OCI-LY1 (cell line): ENCODE measurements around the gene EFNA2.

Source experiments
- H2AFZ ChIP-seq: fragments of 200-600 bp; sonication (generic), shearing (Covaris generic); 2 replicates; pipeline ENCODE4 v1.6.0; 2014; ENCODE audit warnings: antibody characterized with exemption, mild to moderate bottlenecking, low read length
- H3F3A ChIP-seq: fragments of 200-600 bp; sonication (generic), shearing (Covaris generic); 2 replicates; pipeline ENCODE4 v1.6.0; 2014; ENCODE audit warnings: mild to moderate bottlenecking, antibody characterized with exemption, low read length, moderate library complexity; ENCODE audit not compliant: insufficient read depth
- H3K27ac ChIP-seq: fragments of 200-600 bp; sonication (generic); 2 replicates; pipeline ENCODE4 v1.5.1; 2014; ENCODE audit warnings: low read length, mixed run types, mild to moderate bottlenecking, low read depth; ENCODE audit not compliant: poor library complexity, severe bottlenecking
- H3K27me3 ChIP-seq: fragments of 200-600 bp; sonication (generic); 2 replicates; pipeline ENCODE4 v1.6.0; 2014; ENCODE audit warnings: antibody characterized with exemption, mild to moderate bottlenecking, low read length, moderate library complexity; ENCODE audit not compliant: insufficient read depth
- H3K36me3 ChIP-seq: fragments of 200-600 bp; sonication (generic); 2 replicates; pipeline ENCODE4 v1.6.1; 2014; ENCODE audit warnings: mild to moderate bottlenecking, antibody characterized with exemption, low read length, moderate library complexity, mixed read lengths; ENCODE audit not compliant: insufficient read depth
- H3K4me1 ChIP-seq: fragments of 200-600 bp; sonication (generic); 2 replicates; pipeline ENCODE4 v1.5.1; 2014; ENCODE audit warnings: mild to moderate bottlenecking, low read length, moderate library complexity; ENCODE audit not compliant: insufficient read depth, severe bottlenecking
- H3K4me2 ChIP-seq: fragments of 200-600 bp; sonication (generic), shearing (Covaris generic); 2 replicates; pipeline ENCODE4 v1.6.1; 2014; ENCODE audit warnings: low read length
- H3K4me3 ChIP-seq: fragments of 200-600 bp; sonication (generic); 2 replicates; pipeline ENCODE4 v1.5.1; 2014; ENCODE audit warnings: low read length, low read depth, mild to moderate bottlenecking, mixed read lengths; ENCODE audit not compliant: poor library complexity, severe bottlenecking
- H3K79me2 ChIP-seq: fragments of 200-600 bp; shearing (Covaris generic); 2 replicates; pipeline ENCODE4 v1.6.1; 2016; ENCODE audit warnings: mixed run types, low read length, mixed read lengths; ENCODE audit not compliant: insufficient read depth
- H3K9ac ChIP-seq: fragments of 200-600 bp; sonication (generic), shearing (Covaris generic); 2 replicates; pipeline ENCODE4 v1.6.1; 2014; ENCODE audit warnings: mild to moderate bottlenecking, low read length, mixed read lengths
- H3K9me2 ChIP-seq: fragments of 200-600 bp; sonication (generic), shearing (Covaris generic); 2 replicates; pipeline ENCODE4 v1.6.1; 2014; ENCODE audit warnings: low read depth, mild to moderate bottlenecking, low read length, mixed read lengths
- H3K9me3 ChIP-seq: fragments of 200-600 bp; shearing (Covaris generic); 2 replicates; pipeline ENCODE4 v1.6.1; 2014; ENCODE audit warnings: low read length, mixed read lengths
- H4K20me1 ChIP-seq: fragments of 200-600 bp; sonication (generic), shearing (Covaris generic); 2 replicates; pipeline ENCODE4 v1.6.0; 2016; ENCODE audit warnings: mild to moderate bottlenecking, low read length; ENCODE audit not compliant: insufficient read depth
- EZH2 ChIP-seq: fragments of 200-600 bp; sonication (generic), shearing (Covaris generic); IDR thresholded peaks from 2 replicates; pipeline ENCODE4 v1.8.0; 2017; ENCODE audit warnings: borderline replicate concordance, mixed run types, mild to moderate bottlenecking, antibody characterized with exemption, low read length, moderate library complexity, mixed read lengths
- TF ChIP-seq, protein P1 (sequence below): fragments of 200-600 bp; sonication (generic), shearing (Covaris generic); IDR thresholded peaks from 2 replicates; pipeline ENCODE4 v1.5.1; 2017; ENCODE audit warnings: mild to moderate bottlenecking, antibody characterized with exemption, low read length, moderate library complexity, mixed read lengths

The EFNA2 gene

DNA sequence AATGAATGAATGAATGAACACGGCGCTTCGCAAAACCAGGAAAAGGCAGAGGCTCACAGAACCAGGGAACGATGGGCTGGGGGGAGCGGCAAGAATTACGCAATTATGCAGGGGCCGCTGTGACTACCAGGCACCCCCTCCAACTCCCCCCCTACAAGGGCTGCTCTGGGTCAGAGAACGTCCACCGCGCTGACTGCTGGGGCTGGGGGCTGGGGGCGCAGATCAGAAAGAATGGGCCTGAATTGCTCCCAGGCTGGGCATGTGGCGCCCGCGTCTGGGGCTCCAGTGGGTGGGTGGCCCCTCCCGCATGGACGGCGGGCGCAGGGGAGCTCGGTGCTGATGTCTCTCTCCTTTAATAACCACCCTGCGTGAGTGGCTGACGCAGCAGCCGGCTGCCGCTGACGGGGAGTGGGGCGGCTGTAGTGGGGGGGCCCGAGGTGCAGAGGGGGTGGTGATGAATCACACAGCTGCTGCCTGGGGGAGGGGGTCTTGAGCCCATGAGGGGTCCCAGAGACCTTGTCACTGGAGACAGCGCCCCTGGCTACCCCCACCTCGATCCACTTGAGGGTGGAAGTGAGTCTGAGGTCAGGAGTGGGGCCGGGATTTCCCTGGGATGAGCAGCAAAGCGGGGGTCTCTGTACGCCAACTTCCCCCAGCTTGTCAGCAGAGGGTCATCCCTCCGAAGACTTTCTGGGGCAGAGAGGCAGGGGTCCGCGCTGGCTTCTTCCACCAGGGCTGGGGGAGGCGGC, 18.0 kb upstream of the EFNA2 start:
- Histone ChIP-seq H3K9me2 (no peaks in the 10 kb centered on the region), H3K4me1 (peaks cover 80% of the 10 kb centered on the region), H3K4me2 (peak overlapping the region; percentile 64), H3K36me3 (peaks cover 31% of the 10 kb centered on the region), H3F3A (peaks cover 11% of the 10 kb centered on the region; the same call in 1 of the 2 replicates), H4K20me1 (no peaks in the 10 kb centered on the region), H3K79me2 (peaks cover 16% of the 10 kb centered on the region), H2AFZ (no peak overlapping the region), H3K9ac (peak overlapping the region; percentile 7; the same call in 1 of the 2 replicates), H3K9me3 (no peaks in the 10 kb centered on the region), H3K27ac (peak overlapping the region; percentile 18), H3K4me3 (peak overlapping the region; percentile 93), H3K27me3 (no peaks in the 10 kb centered on the region)
- TF ChIP-seq, protein P1, sequence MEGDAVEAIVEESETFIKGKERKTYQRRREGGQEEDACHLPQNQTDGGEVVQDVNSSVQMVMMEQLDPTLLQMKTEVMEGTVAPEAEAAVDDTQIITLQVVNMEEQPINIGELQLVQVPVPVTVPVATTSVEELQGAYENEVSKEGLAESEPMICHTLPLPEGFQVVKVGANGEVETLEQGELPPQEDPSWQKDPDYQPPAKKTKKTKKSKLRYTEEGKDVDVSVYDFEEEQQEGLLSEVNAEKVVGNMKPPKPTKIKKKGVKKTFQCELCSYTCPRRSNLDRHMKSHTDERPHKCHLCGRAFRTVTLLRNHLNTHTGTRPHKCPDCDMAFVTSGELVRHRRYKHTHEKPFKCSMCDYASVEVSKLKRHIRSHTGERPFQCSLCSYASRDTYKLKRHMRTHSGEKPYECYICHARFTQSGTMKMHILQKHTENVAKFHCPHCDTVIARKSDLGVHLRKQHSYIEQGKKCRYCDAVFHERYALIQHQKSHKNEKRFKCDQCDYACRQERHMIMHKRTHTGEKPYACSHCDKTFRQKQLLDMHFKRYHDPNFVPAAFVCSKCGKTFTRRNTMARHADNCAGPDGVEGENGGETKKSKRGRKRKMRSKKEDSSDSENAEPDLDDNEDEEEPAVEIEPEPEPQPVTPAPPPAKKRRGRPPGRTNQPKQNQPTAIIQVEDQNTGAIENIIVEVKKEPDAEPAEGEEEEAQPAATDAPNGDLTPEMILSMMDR, result no peak
- TF ChIP-seq EZH2, result no peak

DNA sequence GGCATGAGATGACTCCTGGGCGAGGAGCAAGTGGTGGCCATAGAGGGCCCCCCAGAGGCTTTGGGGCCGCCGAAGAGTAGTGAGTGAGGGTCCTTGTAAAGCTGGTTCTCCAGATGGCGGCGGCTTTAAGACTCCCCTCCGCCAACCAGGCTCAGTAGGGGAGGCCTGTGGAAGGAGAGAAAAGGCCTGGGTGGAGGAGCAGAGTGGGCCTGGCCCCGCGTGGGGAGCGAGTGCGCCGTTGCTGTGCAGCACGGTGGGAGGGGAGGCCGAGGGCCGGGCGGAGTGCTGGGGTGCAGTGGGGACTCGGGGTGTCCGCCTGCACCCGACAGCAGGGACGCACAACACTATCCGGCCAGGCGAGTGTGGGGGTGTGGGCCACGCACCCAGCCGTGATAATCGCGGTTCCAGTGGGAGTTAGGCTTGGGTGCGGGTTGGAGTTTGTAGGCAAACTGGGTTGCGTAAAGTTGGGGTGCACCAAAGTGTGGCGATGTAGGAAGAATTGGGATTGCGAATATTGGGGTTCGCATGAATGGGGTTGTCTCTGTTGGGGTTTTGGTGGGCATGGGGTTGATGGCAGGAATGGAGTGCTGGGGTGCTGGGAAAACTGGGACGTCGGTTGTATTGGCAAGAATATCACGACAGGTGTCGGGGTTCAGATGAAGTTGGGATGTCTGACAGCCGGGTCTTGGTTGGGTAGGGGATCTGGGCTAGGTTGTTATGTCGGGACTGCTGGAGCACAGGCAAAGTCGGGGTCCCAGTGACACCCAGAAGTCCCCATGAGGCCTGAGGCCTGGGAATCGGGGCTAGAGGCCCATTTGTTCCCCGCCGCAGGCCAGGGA, 17.2 kb upstream of the EFNA2 start:
- Histone ChIP-seq H3K79me2 (peaks cover 16% of the 10 kb centered on the region), H3F3A (peaks cover 16% of the 10 kb centered on the region), H3K27ac (peak overlapping the region; percentile 18), H3K9me2 (no peaks in the 10 kb centered on the region), H4K20me1 (no peaks in the 10 kb centered on the region), H2AFZ (no peak overlapping the region), H3K4me1 (peaks cover 78% of the 10 kb centered on the region), H3K27me3 (no peaks in the 10 kb centered on the region), H3K4me2 (peak overlapping the region; percentile 64), H3K36me3 (peaks cover 39% of the 10 kb centered on the region), H3K9ac (peak overlapping the region; percentile 14; the same call in 1 of the 2 replicates), H3K9me3 (no peaks in the 10 kb centered on the region), H3K4me3 (peak overlapping the region; percentile 93)
- TF ChIP-seq, protein P1, result no peak; the same call in 1 of the 2 replicates
- TF ChIP-seq EZH2, result no peak

DNA sequence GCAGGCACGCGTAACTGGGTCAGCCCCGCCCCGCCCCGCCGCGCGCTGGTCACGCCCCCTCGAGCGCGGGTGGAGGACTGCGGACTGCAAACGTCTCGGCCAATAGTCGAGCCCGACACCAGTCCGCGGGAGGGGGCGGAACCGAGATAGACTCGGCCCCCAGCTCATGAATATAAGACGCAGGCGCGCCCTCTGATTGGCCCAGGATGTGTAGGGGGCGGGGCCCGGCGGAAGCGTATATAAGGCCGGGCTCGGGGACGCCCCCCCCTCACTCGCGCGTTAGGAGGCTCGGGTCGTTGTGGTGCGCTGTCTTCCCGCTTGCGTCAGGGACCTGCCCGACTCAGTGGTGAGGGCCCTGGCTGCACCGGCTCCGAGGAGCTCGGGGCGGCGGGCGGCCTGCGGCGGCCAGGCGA, 16.6 kb upstream of the EFNA2 start, which contains the start of gene CIRBP:
TSS of gene CIRBP (plus strand) at position 268 of the 413 bp plus-strand sequence. CDS start 1,602 bp downstream, outside the sequence.
- TF ChIP-seq EZH2, result no peak
- TF ChIP-seq, protein P1, result no peak
- peak within 1 kb of the TSS; percentile 76 for H3K27ac ChIP-seq
- H2AFZ ChIP-seq, result no peak within 1 kb of the TSS
- H3K9me3 ChIP-seq, result no peaks in the 10 kb centered on the region
- H3K9ac ChIP-seq, result peak within 1 kb of the TSS; percentile 91
- H3K9me2 ChIP-seq, result no peaks in the 10 kb centered on the region
- peaks cover 16% of the 10 kb centered on the region for H3K79me2 ChIP-seq
- peaks cover 45% of the 10 kb centered on the region for H3K36me3 ChIP-seq
- H3K27me3 ChIP-seq, result no peaks in the 10 kb centered on the region
- peak within 1 kb of the TSS; percentile 99 for H3K4me2 ChIP-seq
- peaks cover 16% of the 10 kb centered on the region for H3F3A ChIP-seq
- no peaks in the 10 kb centered on the region for H4K20me1 ChIP-seq
- H3K4me1 ChIP-seq, result peaks cover 80% of the 10 kb centered on the region
- H3K4me3 ChIP-seq, result peak within 1 kb of the TSS; percentile 93
